Measurements from ENCODE around the gene ZCCHC24.
A peak's percentile ranks its signal among the peaks of the same experiment; 100 is the strongest.

Gene ZCCHC24

GRCh38 chr10:79386637-79387465, 58.6 kb downstream of the ZCCHC24 start:
- Histone ChIP-seq H3K27ac (ENCODE audit: low read length) (peak overlapping the region; percentile 58), H3K27me3 (ENCODE audit: control insufficient read depth in 1 of 2, insufficient read depth in 2 of 2, low read length in 2 of 2) (no peaks in the 10 kb centered on the region), H3K4me1 (ENCODE audit: control insufficient read depth, insufficient read depth, low read length) (peaks cover 53% of the 10 kb centered on the region)

DNA sequence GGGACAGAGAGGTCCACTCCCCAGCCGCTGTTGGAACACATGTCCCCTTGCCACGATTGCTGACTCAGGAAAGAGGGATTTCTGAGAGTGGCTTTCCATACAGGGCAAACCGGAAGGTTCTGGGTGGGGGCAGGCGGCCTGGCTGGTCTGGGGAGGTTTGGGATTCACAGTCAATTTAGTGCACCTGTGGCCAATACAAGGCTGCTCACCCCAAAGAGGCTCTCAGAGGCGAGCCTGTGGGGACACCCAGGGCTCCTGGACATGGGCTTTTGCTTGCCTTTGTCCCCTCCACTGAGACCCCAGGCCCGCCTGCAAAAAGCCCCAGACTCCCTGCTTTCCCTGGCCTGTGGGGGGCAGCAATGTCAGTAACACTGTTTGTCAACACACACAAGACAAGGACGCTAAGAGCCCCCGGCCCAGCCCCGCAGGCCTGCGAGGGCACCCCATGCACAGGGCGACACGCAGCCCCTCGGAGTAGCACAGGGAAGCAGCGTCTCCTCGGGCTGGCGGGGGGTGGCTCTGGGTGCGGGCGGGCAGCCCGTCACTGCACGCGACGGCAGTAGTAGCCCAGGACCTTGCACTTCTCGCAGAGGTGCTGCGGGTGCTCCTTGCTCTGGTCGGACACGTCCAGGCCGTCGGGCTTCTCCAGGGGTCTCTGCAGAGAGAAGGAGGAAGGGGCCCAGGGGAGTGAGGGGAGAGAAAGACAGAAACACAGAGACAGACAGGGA, 59.5 kb downstream of the ZCCHC24 start:
- H3K27me3 ChIP-seq (ENCODE audit: control insufficient read depth in 1 of 2, insufficient read depth in 2 of 2, low read length in 2 of 2) = no peaks in the 10 kb centered on the region
- H3K27ac ChIP-seq (ENCODE audit: low read length) = peak overlapping the region; percentile 58
- no peaks in the 10 kb centered on the region for H3K9me3 ChIP-seq (ENCODE audit: control insufficient read depth in 2 of 2, low read length in 2 of 2)
- no peak overlapping the region for H3K9ac ChIP-seq (ENCODE audit: low read length in 2 of 2)
- H3K4me3 ChIP-seq (ENCODE audit: low read length in 2 of 2) = no peak overlapping the region
- peaks cover 53% of the 10 kb centered on the region for H3K4me1 ChIP-seq (ENCODE audit: control insufficient read depth, insufficient read depth, low read length)
- H3K36me3 ChIP-seq (ENCODE audit: control insufficient read depth in 2 of 2, insufficient read depth in 2 of 2, low read length in 2 of 2) = peaks cover 12 to 21% of the 10 kb centered on the region in 2 donors

More at GRCh38 chr10:79386637-79387465, 58.6 kb downstream of the ZCCHC24 start:
- H3K4me3 ChIP-seq (ENCODE audit: low read length in 2 of 2) = no peak overlapping the region
- peaks cover 12 to 21% of the 10 kb centered on the region in 2 donors for H3K36me3 ChIP-seq (ENCODE audit: control insufficient read depth in 2 of 2, insufficient read depth in 2 of 2, low read length in 2 of 2)
- no peak overlapping the region for H3K9ac ChIP-seq (ENCODE audit: low read length in 2 of 2)
- no peaks in the 10 kb centered on the region for H3K9me3 ChIP-seq (ENCODE audit: control insufficient read depth in 2 of 2, low read length in 2 of 2)

GRCh38 chr10:79385392-79385795, 60.0 kb downstream of the ZCCHC24 start:
- H3K9ac ChIP-seq (ENCODE audit: low read length in 2 of 2) = no peak overlapping the region
- H3K27ac ChIP-seq (ENCODE audit: low read length) = no peak overlapping the region
- no peaks in the 10 kb centered on the region for H3K27me3 ChIP-seq (ENCODE audit: control insufficient read depth in 1 of 2, insufficient read depth in 2 of 2, low read length in 2 of 2)
- no peak overlapping the region for H3K4me3 ChIP-seq (ENCODE audit: low read length in 2 of 2)
- H3K4me1 ChIP-seq (ENCODE audit: control insufficient read depth, insufficient read depth, low read length) = peaks cover 53% of the 10 kb centered on the region
- H3K36me3 ChIP-seq (ENCODE audit: control insufficient read depth in 2 of 2, insufficient read depth in 2 of 2, low read length in 2 of 2) = peaks cover 12 to 21% of the 10 kb centered on the region in 2 donors
- H3K9me3 ChIP-seq (ENCODE audit: control insufficient read depth in 2 of 2, low read length in 2 of 2) = no peaks in the 10 kb centered on the region

- Histone ChIP-seq H3K9ac (ENCODE audit: low read length in 2 of 2) (no peak overlapping the region), H3K9me3 (ENCODE audit: control insufficient read depth in 2 of 2, low read length in 2 of 2) (no peaks in the 10 kb centered on the region), H3K4me1 (ENCODE audit: control insufficient read depth, insufficient read depth, low read length) (peaks cover 54% of the 10 kb centered on the region), H3K27me3 (ENCODE audit: control insufficient read depth in 1 of 2, insufficient read depth in 2 of 2, low read length in 2 of 2) (no peaks in the 10 kb centered on the region), H3K36me3 (ENCODE audit: control insufficient read depth in 2 of 2, insufficient read depth in 2 of 2, low read length in 2 of 2) (peaks cover 12 to 21% of the 10 kb centered on the region in 2 donors), H3K4me3 (ENCODE audit: low read length in 2 of 2) (no peak overlapping the region), H3K27ac (ENCODE audit: low read length) (peak overlapping the region; percentile 49)
These were observed 60.5 kb downstream of the ZCCHC24 start for GRCh38 chr10:79384773-79385391.

DNA sequence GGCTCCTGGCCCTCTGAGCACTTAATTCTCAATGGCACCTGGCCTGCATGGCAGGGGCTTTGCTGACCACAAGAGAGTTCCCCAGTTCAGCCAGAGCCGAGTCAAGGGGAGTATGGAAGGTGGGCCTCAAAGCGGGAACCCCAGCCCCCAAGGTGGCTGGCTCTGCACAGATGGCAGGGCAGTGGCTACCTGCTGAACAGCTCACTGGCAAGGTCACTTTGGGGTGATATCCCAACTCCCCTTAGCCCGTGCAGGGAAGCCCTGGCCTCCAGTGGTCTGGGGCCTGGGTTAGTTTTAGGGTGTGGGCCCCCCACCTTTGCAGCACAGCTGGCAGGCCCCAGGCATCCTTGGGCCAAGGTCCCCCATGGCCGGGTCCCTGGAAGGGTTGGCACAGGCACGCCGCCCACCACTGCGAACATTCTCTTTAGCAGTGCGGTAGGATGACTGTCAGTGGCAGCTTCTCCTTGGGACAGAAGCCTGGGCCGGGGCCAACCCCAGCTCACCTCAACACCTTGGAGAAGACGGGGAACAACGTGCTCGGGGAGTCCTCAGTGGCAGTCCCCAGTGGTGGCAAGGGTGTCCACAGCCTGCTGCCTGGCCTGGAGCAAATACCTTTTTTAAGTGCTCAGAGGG, 61.3 kb downstream of the ZCCHC24 start:
- no peaks in the 10 kb centered on the region for H3K9me3 ChIP-seq (ENCODE audit: control insufficient read depth in 2 of 2, low read length in 2 of 2)
- peak overlapping the region; percentile 49 for H3K27ac ChIP-seq (ENCODE audit: low read length)
- peaks cover 12 to 19% of the 10 kb centered on the region in 2 donors for H3K36me3 ChIP-seq (ENCODE audit: control insufficient read depth in 2 of 2, insufficient read depth in 2 of 2, low read length in 2 of 2)
- no peaks in the 10 kb centered on the region for H3K27me3 ChIP-seq (ENCODE audit: control insufficient read depth in 1 of 2, insufficient read depth in 2 of 2, low read length in 2 of 2)
- peaks cover 59% of the 10 kb centered on the region for H3K4me1 ChIP-seq (ENCODE audit: control insufficient read depth, insufficient read depth, low read length)
- no peak overlapping the region for H3K4me3 ChIP-seq (ENCODE audit: low read length in 2 of 2)
- no peak overlapping the region for H3K9ac ChIP-seq (ENCODE audit: low read length in 2 of 2)

- peak overlapping the region; percentile 0 to 52 for H3K4me3 ChIP-seq (ENCODE audit: low read length in 2 of 2)
- H3K9ac ChIP-seq (ENCODE audit: low read length in 2 of 2) = peak overlapping the region; percentile 53 to 75
- H3K4me1 ChIP-seq (ENCODE audit: control insufficient read depth, insufficient read depth, low read length) = peaks cover 53% of the 10 kb centered on the region
- H3K27ac ChIP-seq (ENCODE audit: low read length) = peak overlapping the region; percentile 99
- H3K27me3 ChIP-seq (ENCODE audit: control insufficient read depth in 1 of 2, insufficient read depth in 2 of 2, low read length in 2 of 2) = no peaks in the 10 kb centered on the region
- peaks cover 7 to 8% of the 10 kb centered on the region in 2 donors for H3K36me3 ChIP-seq (ENCODE audit: control insufficient read depth in 2 of 2, insufficient read depth in 2 of 2, low read length in 2 of 2)
- H3K9me3 ChIP-seq (ENCODE audit: control insufficient read depth in 2 of 2, low read length in 2 of 2) = no peaks in the 10 kb centered on the region
These were observed 62.9 kb downstream of the ZCCHC24 start for GRCh38 chr10:79382491-79382941.

DNA sequence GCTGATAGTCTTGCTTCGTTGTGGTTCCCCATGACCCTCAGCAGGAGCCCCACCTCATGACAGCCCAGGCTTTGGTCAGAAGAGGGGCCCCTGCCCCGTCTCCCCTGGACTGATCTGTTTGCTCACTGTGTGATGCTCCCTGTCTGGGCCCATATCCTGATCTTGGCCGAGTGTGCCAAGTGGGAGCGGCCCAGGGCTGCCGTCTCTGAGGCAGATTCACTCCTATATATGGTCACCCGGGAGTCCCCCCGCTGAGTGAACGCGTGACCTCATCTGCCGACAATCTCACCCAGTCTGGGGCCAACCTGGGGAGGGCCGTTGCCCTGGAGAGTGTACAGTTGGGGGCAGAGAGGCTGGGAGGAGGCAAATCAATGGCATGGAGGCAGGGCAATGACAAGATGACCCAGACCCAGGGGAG, 63.6 kb downstream of the ZCCHC24 start:
- Histone ChIP-seq H3K4me1 (ENCODE audit: control insufficient read depth, insufficient read depth, low read length) (peaks cover 46% of the 10 kb centered on the region), H3K9ac (ENCODE audit: low read length in 2 of 2) (peak overlapping the region; percentile 53 to 75), H3K36me3 (ENCODE audit: control insufficient read depth in 2 of 2, insufficient read depth in 2 of 2, low read length in 2 of 2) (peaks cover 7 to 8% of the 10 kb centered on the region in 2 donors), H3K4me3 (ENCODE audit: low read length in 2 of 2) (peak overlapping the region in 1 of 2 donors; percentile 52), H3K27me3 (ENCODE audit: control insufficient read depth in 1 of 2, insufficient read depth in 2 of 2, low read length in 2 of 2) (no peaks in the 10 kb centered on the region), H3K27ac (ENCODE audit: low read length) (peak overlapping the region; percentile 99), H3K9me3 (ENCODE audit: control insufficient read depth in 2 of 2, low read length in 2 of 2) (no peaks in the 10 kb centered on the region)

GRCh38 chr10:79380946-79381721, 64.3 kb downstream of the ZCCHC24 start:
- Histone ChIP-seq H3K4me3 (ENCODE audit: low read length in 2 of 2) (no peak overlapping the region), H3K9ac (ENCODE audit: low read length in 2 of 2) (peak overlapping the region; percentile 51 to 53), H3K9me3 (ENCODE audit: control insufficient read depth in 2 of 2, low read length in 2 of 2) (no peaks in the 10 kb centered on the region), H3K27ac (ENCODE audit: low read length) (peak overlapping the region; percentile 99), H3K36me3 (ENCODE audit: control insufficient read depth in 2 of 2, insufficient read depth in 2 of 2, low read length in 2 of 2) (peaks cover 5 to 6% of the 10 kb centered on the region in 2 donors), H3K27me3 (ENCODE audit: control insufficient read depth in 1 of 2, insufficient read depth in 2 of 2, low read length in 2 of 2) (no peaks in the 10 kb centered on the region), H3K4me1 (ENCODE audit: control insufficient read depth, insufficient read depth, low read length) (peaks cover 43% of the 10 kb centered on the region)

GRCh38 chr10:79380125-79380945, 65.1 kb downstream of the ZCCHC24 start:
- peaks cover 2 to 3% of the 10 kb centered on the region in 2 donors for H3K36me3 ChIP-seq (ENCODE audit: control insufficient read depth in 2 of 2, insufficient read depth in 2 of 2, low read length in 2 of 2)
- peaks cover 47% of the 10 kb centered on the region for H3K4me1 ChIP-seq (ENCODE audit: control insufficient read depth, insufficient read depth, low read length)
- peak overlapping the region; percentile 99 for H3K27ac ChIP-seq (ENCODE audit: low read length)
- no peaks in the 10 kb centered on the region for H3K9me3 ChIP-seq (ENCODE audit: control insufficient read depth in 2 of 2, low read length in 2 of 2)
- peak overlapping the region; percentile 51 to 53 for H3K9ac ChIP-seq (ENCODE audit: low read length in 2 of 2)
- H3K4me3 ChIP-seq (ENCODE audit: low read length in 2 of 2) = peak overlapping the region; percentile 5 to 52
- no peaks in the 10 kb centered on the region for H3K27me3 ChIP-seq (ENCODE audit: control insufficient read depth in 1 of 2, insufficient read depth in 2 of 2, low read length in 2 of 2)
